NB4 (cell line): ENCODE measurements around the gene BPIFA3.

Experiments used
- DNase-seq: peaks from one replicate; pipeline ENCODE4 v3.0.0; 2010; ENCODE audit warnings: low read depth
- H3K4me3 ChIP-seq: one replicate; pipeline ENCODE4 v1.5.1; 2011; ENCODE audit warnings: mild to moderate bottlenecking, low read depth, low read length, moderate library complexity
- CTCF ChIP-seq: IDR thresholded peaks from one replicate; pipeline ENCODE4 v1.5.1; 2012; ENCODE audit warnings: low read depth, low read length
- MAX ChIP-seq: IDR thresholded peaks from 2 replicates; pipeline ENCODE4 v1.6.1; 2011; ENCODE audit warnings: low read depth, low read length
- MYC ChIP-seq: IDR thresholded peaks from 2 replicates; pipeline ENCODE4 v1.6.1; 2011; ENCODE audit warnings: low read depth, low read length
- POLR2A ChIP-seq: IDR thresholded peaks from 2 replicates; pipeline ENCODE4 v1.6.1; 2011; ENCODE audit warnings: mild to moderate bottlenecking; ENCODE audit not compliant: insufficient read length; ENCODE audit errors: extremely low read depth

The BPIFA3 gene

DNA sequence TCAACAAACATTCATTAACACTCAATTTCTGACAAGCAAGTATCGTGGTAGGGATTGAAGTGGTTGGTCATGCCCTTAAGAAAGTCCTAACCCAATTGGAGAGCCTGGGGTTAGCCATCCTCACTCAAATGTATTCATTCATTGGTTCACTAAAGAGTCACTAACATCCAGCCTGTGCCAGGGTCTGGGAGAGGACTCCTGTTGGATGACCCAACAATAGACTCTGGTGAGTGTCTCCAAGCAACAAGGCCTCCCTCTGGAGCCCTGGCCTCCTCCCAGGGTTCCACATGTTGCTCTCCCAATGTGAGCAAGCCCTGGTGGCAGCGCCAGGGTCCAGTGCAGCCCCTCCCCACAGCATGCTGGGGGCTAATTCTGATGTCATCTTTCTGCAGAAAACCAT is at the start of gene BPIFA3:
Gene BPIFA3, plus strand, starts transcription at position 301 of the 400 bp plus-strand sequence. CDS start 185 bp downstream, outside the sequence.
- no peak within 1 kb of the TSS for H3K4me3 ChIP-seq
- DNase-seq, result no peak
- TF ChIP-seq POLR2A (no peak), MAX (no peak), MYC (no peak), CTCF (no peak)

- H3K4me3 ChIP-seq, result no peak within 1 kb of the TSS
- no peak for DNase-seq
- TF ChIP-seq POLR2A (no peak), MAX (no peak), CTCF (no peak), MYC (no peak)
Measured at GRCh38 chr20:33167859-33168258, 49.3 kb upstream of the BPIFA3 start, which contains the start of gene BPIFA2. BPIFA2 (plus strand) TSS chr20:33168159; CDS start chr20:33169146, 987 bp downstream.

DNA sequence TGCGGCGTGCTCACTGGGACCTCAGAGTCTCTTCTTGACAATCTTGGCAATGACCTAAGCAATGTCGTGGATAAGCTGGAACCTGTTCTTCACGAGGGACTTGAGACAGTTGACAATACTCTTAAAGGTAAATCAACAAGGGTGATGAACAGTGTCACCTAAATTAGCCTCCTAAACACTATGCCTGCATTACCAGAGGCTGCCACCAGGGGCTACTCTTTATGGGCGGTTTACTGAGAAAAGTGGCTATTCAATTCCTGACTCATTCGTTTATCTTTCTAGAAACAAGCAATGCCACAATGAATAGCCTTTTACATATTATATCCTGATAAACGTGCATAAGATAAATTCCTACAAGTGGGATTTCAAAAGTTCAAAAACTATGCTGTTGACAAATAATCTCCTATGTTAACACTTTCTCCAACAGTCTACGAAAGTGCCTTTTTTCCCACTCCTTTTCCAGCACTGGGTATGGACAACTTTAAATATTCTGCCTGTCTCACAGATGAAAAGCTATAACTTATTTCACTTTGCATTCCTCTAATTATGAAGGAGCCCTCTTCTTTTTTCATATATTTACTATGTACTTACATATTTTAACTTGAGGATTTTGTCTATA is 47.9 kb upstream of the BPIFA3 start:
- no peak overlapping the region for H3K4me3 ChIP-seq
- DNase-seq, result peak; percentile 31
- TF ChIP-seq CTCF (peak; percentile 77), POLR2A (no peak)

GRCh38 chr20:33172781-33173180 is 44.4 kb upstream of the BPIFA3 start:
- no peak overlapping the region for H3K4me3 ChIP-seq
- TF ChIP-seq POLR2A (no peak), MYC (no peak)
- no peak for DNase-seq

- H3K4me3 ChIP-seq, result no peak overlapping the region
- TF ChIP-seq CTCF, result no peak
- no peak for TF ChIP-seq MAX
- TF ChIP-seq MYC, result no peak
- no peak for DNase-seq
Measured at GRCh38 chr20:33175123-33175522, 42.0 kb upstream of the BPIFA3 start.

DNA sequence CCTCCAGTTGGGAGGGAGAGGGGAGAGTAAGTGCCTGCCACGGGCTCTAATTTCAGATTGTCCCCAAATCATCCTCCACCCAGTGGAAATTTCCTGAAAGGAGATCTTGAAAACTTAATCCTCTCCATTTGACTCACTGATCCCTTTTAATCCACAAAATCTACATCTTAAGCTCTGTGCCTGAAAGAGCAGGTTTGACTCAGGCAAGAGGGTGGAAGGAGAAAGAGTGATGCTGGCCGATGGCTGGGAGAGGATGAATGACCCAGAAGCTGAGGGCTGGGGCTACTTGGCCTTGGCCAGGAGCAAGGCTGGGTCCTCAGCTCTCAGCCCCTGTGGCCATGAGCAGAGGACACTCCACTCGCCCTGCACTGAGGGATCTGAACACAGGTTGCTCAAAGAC is 41.1 kb upstream of the BPIFA3 start:
- no peak for DNase-seq
- no peak for TF ChIP-seq MYC
- no peak for TF ChIP-seq CTCF
- no peak for TF ChIP-seq POLR2A
- no peak for TF ChIP-seq MAX
- no peak overlapping the region for H3K4me3 ChIP-seq
